AG20443 (cell line): ENCODE results near the gene ZNF664.

Experiments
- DNase-seq: peaks from one replicate; pipeline ENCODE4 v3.0.0; 2012; ENCODE audit warnings: low spot score, mixed read lengths

Gene ZNF664

DNA sequence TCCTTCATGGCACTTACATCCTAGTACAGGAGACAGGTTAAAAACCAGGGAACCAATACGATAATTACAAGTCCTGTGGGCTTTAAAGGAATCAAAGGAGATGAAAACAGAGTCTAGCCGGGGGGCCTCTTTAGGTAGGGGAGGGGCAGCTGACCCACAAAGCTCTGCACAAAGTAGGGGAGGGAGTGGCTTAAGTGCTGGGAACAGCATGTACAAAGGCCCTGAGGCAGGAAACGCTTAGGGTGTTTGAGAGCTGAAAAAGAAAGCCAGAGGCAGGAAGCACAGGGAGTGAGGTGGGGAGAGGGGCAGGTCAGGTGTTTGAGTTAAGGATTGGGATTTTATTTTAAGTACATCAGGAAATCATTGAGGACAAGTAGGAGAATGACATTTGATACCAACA, 37.7 kb downstream of the ZNF664 start:
- DNase-seq = no peak

DNA sequence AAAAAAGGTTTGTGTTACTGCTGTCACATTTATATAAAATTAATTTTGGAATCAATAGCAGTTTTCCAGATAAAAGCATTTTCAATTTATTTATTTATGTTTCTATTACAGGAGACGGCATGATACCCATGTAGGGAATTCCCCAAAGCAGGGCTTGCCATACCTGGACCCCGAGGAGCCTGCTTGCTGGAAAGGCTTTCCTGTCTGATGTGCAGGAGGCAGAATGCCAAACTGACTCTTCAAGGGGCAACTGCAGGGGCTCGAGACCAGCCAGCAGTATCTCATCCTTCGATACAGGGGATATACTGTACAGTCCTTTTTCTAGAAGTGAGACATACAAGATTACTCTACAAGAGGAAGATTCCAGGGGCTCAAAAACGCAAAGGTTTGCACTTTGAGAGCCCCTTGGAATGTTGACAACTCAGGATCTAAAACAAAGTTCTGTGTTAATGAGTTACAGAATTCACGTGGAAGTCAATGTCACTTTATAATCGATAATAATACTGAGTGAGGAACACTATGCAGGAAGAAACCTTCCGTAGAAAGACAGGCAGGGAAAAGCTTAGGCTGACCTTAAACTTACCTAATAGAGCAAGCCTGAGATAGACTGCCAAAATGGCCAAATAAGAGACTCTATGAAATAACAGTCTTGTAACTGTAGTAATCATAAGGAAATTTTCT, 38.6 kb downstream of the ZNF664 start:
- DNase-seq = no peak

DNA sequence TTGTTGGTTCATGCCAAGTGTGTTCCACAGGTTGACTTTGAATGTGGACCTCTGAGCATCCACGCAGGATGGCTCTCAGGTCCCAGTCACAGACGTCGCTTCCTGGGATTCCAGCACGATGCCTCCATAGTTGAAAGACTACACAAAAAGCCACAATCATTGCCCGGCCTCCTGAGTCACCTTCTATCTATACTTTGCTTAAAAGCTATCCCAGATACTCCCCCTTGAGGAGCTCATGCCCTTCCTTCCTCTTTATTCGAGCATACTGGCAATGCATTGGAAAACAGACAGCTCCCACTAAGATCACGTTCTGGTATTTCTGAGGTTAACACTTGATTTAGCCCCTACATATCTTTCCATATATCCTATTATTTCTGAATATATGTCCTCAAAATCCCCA, 40.1 kb downstream of the ZNF664 start:
- no peak for DNase-seq

DNA sequence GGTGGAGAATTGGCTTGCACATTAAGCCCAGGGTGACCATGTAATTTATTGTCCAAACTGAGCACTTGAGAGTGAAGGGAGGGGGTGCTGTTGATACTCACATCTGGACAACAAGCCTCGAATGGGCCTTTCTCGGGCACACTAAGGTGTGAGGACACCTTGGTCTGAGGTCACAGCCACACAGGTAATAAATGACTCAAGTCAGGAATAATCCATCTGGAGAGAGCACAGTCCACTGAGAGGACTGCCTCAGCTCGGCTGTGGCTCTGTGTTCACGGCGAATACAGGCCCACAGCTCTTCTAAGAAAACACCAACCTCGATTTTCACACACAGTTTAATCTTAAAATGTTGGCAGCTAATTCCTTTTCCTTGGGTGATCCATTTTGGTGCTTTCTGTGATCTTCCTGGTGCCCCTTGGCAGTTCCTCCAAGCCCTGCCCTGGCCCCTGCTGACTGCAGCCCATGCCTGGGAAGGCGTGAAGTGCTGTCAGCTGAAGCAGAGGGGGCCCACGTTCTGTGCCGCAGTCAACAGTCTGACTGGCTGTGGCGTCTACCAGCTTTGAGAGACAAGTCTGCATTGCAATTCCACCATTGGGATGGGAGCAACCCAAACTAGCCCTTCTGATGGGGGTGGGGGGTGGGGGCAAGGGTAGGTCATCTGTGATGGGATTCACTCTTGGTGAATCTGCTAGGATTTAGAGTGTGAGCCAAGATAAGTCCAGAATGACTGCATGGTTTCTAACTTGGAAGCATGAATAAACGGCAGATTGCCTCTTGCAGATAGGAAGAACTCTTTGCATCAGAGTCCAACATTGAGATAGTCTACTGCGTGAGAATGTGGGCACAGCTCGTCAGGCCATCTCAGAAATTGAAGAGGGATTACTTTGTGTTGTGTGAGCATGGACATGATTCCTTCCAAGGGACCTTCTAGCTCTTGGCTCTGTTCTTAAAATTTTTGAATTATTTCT, 42.8 kb downstream of the ZNF664 start:
- no peak for DNase-seq

GRCh38 chr12:124017064-124017463, 44.0 kb downstream of the ZNF664 start:
- no peak for DNase-seq

GRCh38 chr12:124018539-124018938, 45.5 kb downstream of the ZNF664 start:
- DNase-seq = no peak

DNA sequence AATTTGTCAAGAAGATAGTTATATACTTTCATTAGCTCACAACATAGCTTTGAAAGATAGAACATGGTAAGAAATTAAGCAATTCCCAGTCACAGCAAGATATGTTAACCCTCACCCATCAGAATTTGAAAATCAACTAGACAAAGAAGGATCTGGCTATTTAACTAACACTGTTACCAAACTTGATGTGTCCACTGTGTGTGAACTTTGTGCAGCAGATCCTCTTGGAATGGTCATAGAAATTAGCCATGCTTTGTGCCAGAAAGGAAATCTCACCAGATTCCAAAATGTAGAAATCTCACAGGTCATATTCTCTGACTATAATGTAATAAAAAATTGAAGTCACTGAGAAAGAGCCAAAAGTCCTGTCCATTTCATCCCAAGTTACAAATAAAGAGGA, 46.1 kb downstream of the ZNF664 start:
- no peak for DNase-seq

- DNase-seq = no peak
These were observed 47.5 kb downstream of the ZNF664 start for GRCh38 chr12:124020514-124020949.

- no peak for DNase-seq
These were observed 48.0 kb downstream of the ZNF664 start for GRCh38 chr12:124021007-124021406.

DNA sequence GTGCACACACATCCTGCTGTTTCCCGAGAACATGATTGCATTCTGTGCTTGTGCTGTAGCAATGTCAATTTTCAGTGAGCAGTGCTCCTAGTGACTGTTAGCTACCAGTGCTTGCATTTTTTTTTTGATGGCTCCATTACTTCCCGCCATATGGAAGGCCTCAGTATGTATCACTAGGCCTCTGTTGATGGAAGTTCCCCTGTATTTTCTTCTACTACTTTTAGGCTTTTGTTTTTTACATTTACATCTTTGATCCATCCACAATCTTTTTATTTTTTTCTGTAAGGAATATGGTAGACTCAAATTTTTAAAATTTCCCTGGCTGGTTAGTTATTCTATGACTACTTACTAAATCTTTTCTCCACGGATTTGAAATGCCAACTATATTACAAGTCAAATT, 49.1 kb downstream of the ZNF664 start:
- no peak for DNase-seq

DNA sequence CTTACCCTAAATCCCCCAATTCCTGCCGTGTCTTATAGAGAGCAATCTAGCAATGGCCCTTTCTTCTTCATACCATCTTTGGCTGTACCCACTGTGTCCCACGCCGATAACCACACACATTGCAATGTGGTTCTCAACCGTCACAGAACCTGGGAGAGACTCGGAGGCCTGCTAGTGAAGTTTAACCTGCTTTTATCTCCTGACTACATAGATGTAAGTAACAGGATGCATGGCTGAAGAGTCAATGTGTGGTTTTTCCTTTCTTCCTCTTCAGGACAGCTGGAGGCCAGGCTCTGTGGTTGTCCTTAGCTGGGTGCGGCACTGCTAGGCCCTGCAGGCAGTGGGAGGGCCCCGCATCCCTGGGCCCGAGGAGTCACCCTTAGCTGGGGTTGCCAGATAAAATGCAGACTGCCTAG, 51.3 kb downstream of the ZNF664 start:
- DNase-seq = peak; percentile 81

DNA sequence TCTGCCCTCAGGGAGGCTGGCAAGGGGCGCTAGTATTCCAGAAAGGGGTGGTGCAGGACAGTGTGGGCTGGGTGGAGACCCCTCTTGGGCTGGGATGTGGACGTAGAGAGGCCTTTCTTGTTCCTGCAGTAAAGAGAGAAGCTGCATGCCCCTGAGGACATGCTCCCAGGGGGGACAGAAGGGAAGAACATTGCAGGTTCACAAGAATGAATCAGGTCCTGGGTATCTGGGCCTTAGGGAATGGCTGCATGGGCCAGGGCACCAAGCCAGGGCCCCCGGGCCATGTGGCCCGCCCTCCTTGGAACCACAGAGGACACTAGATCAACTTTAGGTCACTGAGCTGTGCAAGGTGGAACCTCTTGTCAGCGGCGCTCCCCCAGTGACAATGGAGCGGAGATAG, 51.8 kb downstream of the ZNF664 start:
- no peak for DNase-seq

DNA sequence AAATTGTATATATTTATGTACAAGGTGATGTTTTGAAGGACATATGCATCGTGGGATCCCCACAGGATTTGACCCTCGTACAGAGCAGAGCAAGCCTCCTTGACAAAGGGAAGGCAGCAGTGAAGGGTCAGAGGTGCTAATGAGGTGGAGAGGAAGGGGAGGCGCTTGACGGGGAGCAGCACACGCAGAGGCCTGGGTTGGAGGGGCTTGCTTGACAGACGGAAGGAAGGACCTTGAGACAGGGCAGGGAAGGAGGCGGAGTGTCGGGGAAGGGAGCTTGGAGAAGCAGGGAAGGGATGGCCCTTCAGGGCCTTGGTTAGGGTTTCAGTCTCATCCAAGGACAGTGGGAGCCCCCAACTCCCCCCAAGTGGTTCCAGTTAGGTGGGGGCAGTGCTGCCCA, 52.6 kb downstream of the ZNF664 start:
- no peak for DNase-seq

DNA sequence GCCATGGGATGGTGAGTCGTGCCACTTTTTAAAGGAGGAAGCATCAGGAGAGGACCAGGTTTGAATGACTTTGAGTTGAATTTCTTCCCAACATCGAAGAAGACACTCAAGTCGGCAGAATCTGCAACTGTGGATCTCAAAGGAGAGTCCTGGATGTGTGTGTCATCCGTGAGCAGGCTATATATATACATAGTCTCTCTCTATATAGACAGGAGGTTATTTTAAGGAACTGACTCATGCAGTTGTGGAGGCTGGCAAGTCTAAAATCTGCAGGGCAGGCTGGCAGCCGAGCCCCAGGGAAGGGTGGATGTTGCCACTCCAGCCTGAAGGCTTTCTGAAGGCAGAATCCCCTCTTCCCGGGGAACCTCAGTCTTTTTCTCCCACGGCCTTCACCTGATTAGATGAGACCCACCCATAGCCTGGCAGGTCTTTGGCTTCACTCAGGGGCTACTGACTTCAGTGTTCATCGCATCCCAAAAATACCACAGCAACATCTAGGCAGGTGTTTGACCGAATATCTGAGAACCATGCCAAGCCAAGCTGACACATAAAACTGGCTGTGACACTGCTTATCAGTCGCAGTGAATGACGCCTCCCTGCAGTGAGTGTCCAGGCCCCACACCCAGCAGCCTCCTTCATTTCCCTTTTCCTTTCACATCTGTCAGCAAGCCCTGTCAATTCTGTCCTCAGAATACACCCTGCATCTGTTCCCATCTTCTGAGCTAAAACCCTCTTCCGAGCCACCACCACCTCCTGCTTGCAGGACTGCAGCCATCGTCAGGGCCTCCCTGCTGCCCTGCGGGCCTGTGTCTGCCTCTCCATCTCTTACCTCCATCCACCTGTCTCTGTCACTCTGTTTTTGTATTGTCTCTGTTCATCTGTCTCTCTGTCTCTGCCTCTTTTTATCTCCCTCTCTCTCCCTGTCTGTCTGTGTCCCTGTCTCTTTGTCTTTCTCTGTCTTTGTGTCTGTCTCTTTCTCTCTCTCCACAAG, 54.0 kb downstream of the ZNF664 start:
- peak; percentile 45 for DNase-seq

DNA sequence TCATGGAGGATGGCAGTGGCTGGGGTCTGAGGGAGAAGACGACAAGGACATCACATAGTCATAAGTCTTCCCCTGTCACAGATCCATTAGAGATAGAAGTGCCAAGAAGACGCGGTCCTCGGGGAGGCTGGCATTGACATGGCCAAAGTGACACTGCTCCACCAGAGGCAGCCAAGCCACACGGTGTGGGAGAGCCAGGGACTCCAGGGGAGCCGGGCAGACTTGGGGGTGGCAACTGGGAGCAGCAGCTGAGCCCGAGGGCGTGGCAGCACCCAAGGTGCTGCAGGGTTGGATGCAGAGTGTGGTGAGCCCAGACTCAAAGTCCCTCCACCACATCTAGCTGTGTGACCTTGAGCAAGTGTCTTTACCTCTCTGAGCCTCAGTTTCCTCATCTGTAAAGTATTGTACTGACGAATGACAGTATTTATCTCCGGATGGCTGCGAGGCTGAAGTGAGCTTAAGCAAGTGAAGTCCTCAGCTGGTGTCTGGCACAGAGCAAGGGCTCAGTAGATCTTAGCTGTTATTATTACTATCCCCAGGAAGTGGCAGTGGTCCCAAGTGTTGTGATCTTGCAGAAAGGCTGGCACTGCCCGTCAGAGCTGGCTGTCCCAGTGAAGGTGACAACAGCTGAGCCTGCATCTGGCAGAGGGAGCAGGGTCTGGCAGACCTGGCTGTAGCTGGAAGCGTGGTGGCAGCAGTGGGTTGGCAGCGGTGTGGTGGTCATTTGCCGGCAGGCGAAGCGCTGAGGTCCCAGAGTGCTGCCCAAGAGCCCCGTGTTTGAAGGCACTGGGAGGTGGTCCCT, 54.9 kb downstream of the ZNF664 start:
- no peak for DNase-seq

DNA sequence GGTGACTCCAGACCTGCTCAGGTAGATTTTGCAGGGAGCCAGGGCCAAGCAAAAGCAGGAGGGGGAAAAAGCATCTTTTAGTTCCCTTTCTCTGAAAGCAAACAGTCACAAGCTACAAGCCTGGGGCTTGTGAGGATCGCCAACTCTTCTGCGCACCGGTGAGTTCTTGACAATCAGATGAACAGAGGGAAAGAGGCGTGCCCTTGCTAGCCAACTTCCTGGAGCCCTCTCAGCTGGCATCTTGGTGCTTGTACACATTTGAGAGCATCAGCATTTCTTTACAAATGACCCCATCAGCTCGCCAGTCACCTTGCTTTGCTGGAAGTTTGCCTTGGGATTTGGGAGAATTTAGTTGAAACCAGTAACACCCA, 55.5 kb downstream of the ZNF664 start:
- no peak for DNase-seq

DNA sequence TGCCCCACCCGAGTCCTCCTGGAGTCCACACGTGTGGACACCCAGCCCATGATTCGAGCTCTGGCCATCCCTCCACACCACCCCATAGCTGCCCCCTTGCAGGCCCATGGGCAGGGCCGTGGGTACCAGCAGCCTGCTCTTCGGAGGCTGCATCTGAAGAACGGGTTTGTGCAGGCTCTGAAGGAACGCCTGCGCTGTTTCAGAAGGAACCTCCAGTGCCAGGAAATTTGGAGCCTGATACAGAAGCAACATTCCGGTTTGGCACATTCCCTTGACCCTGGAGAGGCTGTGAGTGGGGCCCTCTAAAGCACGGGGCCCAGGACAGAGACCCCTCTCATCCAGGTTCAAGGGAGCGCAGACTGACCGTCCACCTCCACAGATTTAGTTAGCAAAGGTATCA, 57.0 kb downstream of the ZNF664 start:
- DNase-seq = peak; percentile 43

DNA sequence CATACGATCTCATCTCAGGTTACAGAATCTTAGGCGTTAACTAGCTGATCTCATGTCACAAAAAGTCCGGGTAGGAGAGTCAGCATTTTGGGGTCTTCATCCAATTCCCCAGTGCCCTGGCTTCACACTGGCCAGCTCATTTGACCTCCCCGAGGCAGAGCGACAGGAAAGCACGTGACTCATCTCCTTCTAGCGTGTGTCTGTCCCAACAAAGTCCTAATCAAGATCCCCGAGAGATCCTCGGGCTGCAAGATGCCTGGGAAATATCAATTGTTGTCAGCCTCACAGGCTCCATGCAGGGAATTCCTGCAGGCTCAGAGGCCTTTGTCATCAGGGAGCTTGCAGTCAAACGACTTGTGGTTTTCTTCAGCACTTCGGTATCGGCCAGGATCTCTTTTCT, 57.5 kb downstream of the ZNF664 start:
- peak; percentile 88 for DNase-seq

DNA sequence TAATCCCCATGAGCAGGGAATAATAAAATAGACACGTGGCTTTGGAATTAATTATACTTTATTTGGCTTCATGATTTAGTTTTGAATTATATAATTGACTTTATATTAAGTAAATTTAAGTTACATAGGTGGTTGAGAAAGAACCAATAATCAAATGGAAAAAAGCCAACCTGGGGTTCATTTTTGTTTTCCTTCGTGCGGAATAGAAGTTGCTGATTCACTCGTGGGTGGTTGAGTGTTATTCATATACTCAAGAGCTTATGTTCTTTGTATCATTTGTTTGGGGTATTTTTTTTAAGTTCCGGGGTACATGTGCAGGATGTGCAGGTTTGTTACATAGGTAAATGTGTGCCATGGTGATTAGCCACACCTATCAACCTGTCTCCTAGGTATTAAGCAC, 58.0 kb downstream of the ZNF664 start:
- DNase-seq = no peak

DNA sequence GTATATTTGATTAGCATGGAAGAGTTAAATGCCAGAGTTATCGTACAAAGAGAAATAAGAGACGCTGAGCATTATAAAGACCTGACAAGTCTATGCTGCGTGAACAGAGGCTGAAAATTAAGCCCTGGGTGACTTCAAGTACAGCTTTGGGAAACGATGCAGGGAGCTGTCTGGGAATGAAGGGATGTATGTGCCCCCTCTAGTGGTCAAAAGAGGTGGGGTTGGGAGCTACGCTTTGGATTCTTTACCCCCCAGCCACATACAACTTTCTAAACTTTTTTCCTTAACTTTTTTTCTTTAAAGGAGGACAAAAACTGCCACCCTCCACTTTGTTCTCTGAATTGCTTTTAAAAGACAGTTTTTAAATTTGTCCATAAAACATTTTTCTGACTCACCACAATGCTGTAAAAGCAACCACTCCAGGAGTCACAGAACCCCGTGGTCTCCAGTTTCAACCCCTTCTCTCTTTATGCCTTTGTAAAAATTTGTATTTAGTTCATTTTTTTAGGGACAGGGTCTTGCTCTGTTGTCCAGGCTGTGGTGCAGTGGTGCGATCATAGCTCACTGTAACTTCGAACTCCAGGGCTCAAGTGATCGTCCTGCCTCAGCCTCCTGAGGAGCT, 59.4 kb downstream of the ZNF664 start:
- DNase-seq = peak; percentile 88

- no peak for DNase-seq
These were observed 60.8 kb downstream of the ZNF664 start for GRCh38 chr12:124033859-124034258.
